H1 (cell line): Measurements from ENCODE around the gene C15orf39. TPM values are rescaled to one million over a fixed set of nuclear protein-coding genes. Genes with fewer than 3 reads are reported as not detected.

Experiments
- ATF3 ChIP-seq: IDR thresholded peaks from 2 replicates; pipeline ENCODE4 v1.6.1; 2011; ENCODE audit warnings: low read depth, mild to moderate bottlenecking, low read length; ENCODE audit not compliant: insufficient read depth
- BCL11A ChIP-seq, 2 experiments: IDR thresholded peaks; one replicate each; pipeline ENCODE4 v1.6.1; 2011; ENCODE audit warnings: low read depth in 2 of 2, low read length in 2 of 2, mild to moderate bottlenecking in 2 of 2
- BRCA1 ChIP-seq: IDR thresholded peaks from 2 replicates; pipeline ENCODE4 v1.6.1; 2012; ENCODE audit warnings: low read depth, low read length, improper control_type of control experiment
- CREB1 ChIP-seq: IDR thresholded peaks from 2 replicates; pipeline ENCODE4 v1.6.1; 2012; ENCODE audit warnings: inconsistent platforms
- EP300 ChIP-seq, 2 experiments: IDR thresholded peaks; 1 replicate in 1 of 2; 2 replicates in 1 of 2; pipeline ENCODE4 v1.6.1; 2011 to 2012; ENCODE audit warnings: low read depth in 2 of 2, low read length in 2 of 2, mild to moderate bottlenecking in 2 of 2, borderline replicate concordance in 1 of 2, inconsistent platforms in 1 of 2, moderate library complexity in 1 of 2
- HDAC2 ChIP-seq, 2 experiments: fragments of 300-600 bp in 1 of 2; sonication (generic) in 1 of 2; IDR thresholded peaks; 2 replicates each; pipeline ENCODE4 v1.6.1; 2011 to 2012; ENCODE audit warnings: low read depth in 2 of 2, low read length in 2 of 2, mild to moderate bottlenecking in 2 of 2, moderate library complexity in 2 of 2, borderline replicate concordance in 1 of 2, inconsistent platforms in 1 of 2
- JUN ChIP-seq: IDR thresholded peaks from 2 replicates; pipeline ENCODE4 v1.6.1; 2011; ENCODE audit warnings: low read depth, mild to moderate bottlenecking, improper control_type of control experiment, low read length
- MAFK ChIP-seq: IDR thresholded peaks from 2 replicates; pipeline ENCODE4 v1.6.1; 2012; ENCODE audit warnings: low read depth, mild to moderate bottlenecking, improper control_type of control experiment, low read length
- SAP30 ChIP-seq: fragments of 300-600 bp; sonication (generic); IDR thresholded peaks from 2 replicates; pipeline ENCODE4 v1.7.1; 2012; ENCODE audit warnings: low read length, moderate library complexity, mild to moderate bottlenecking, inconsistent platforms; ENCODE audit not compliant: insufficient read depth, insufficient replicate concordance
- SIN3A ChIP-seq, 2 experiments: IDR thresholded peaks in 1 of 2; conservative IDR thresholded peaks in 1 of 2; 2 replicates each; pipeline ENCODE4 v1.6.1; 2011 to 2012; ENCODE audit warnings: low read length in 2 of 2, improper control_type of control experiment in 1 of 2, low read depth in 1 of 2, mild to moderate bottlenecking in 1 of 2
- SP1 ChIP-seq: IDR thresholded peaks from 2 replicates; pipeline ENCODE4 v1.6.1; 2011; ENCODE audit warnings: low read depth, low read length
- SP2 ChIP-seq: IDR thresholded peaks from 2 replicates; pipeline ENCODE4 v1.6.1; 2012; ENCODE audit warnings: mild to moderate bottlenecking, low read length, inconsistent platforms
- TAF1 ChIP-seq: IDR thresholded peaks from 2 replicates; pipeline ENCODE4 v1.6.1; 2011; ENCODE audit warnings: mild to moderate bottlenecking, low read depth, low read length
- polyA plus RNA-seq, 7 experiments: library from polyadenylated mRNA; depleted of rRNA in 3 of 7; stranded (reverse) in 5 of 7; unstranded in 2 of 7; fragments of >200 nt in 5 of 7; fragments of 200-250 nt in 2 of 7; gene quantifications; 1 replicate in 5 of 7; 2 replicates in 1 of 7; 4 replicates in 1 of 7; pipeline versions ENCODE4 v1.2.1 to v1.2.3, GENCODE V29; 2011 to 2013; ENCODE audit warnings: missing spikeins in 2 of 7, mixed read lengths in 2 of 7
- total RNA-seq: library from RNA; stranded (reverse); fragmentation: NEBNext Ultra II Directional; extraction: Animal tissue kit (Norgen Biotek cat#: 25700); gene quantifications from 2 replicates; pipeline ENCODE4 v1.2.1, GENCODE V29; 2021
- TF ChIP-seq, protein P1 (sequence below): IDR thresholded peaks from 2 replicates; pipeline ENCODE4 v1.6.1; 2012; ENCODE audit warnings: low read length, inconsistent platforms
- TF ChIP-seq, protein P2 (sequence below), 3 experiments: IDR thresholded peaks; 1 replicate in 2 of 3; 2 replicates in 1 of 3; pipeline versions ENCODE4 v1.5.1 to v1.6.1; 2011; ENCODE audit warnings: low read length in 3 of 3, mild to moderate bottlenecking in 3 of 3, inconsistent platforms in 2 of 3, low read depth in 1 of 3, moderate library complexity in 1 of 3; ENCODE audit not compliant: insufficient read depth in 1 of 3; ENCODE audit errors: control extremely low read depth in 1 of 3

Gene C15orf39
- total and polyA plus RNA-seq, 2 of the 8 experiments (the other 6 are each of a cell fraction or from before 2014, with no cell fraction given): 13.8 to 38.5 TPM

DNA sequence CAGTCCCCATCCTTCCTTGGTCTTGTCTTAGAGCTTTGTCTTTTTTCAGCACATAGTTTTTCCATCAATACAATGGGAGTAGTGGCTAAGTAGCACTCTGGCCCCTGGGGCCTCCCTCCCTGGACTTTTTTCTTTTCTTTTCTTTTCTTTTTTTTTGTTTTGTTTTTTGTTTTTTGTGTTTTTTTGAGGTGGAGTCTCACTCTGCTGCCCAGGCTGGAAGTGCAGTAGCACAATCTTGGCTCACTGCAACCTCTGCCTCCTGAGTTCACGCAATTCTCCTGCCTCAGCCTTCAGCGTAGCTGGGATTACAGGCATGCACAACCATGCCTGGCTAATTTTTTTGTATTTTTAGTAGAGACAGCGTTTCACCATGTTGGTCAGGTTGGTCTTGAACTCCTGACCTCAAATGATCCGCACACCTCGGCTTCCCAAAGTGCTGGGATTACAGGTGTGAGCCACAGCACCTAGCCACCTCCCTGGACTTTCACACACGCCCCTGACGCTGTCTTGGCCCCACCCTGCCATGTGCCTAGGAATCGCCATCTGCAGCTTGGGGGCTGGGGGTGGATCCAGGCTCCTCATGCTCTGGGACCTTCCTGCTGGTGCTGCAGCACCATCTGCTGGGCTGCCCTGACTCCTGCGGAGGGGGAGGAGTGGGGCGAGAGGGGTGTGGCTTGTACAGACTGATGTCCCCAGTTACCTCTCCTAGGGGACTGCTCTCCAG is 2.8 kb downstream of the C15orf39 start (continued):
- peak in 1 of 2 experiments; percentile 90; a peak in 1 of 3 replicates for TF ChIP-seq EP300 (IDR thresholded peaks at IDR 0.05; ENCODE audit: borderline replicate concordance in 1 of 2, low read depth in 2 of 2, low read length in 2 of 2)
- no peak for TF ChIP-seq MAFK
- no peak for TF ChIP-seq BRCA1
- TF ChIP-seq, protein P1, sequence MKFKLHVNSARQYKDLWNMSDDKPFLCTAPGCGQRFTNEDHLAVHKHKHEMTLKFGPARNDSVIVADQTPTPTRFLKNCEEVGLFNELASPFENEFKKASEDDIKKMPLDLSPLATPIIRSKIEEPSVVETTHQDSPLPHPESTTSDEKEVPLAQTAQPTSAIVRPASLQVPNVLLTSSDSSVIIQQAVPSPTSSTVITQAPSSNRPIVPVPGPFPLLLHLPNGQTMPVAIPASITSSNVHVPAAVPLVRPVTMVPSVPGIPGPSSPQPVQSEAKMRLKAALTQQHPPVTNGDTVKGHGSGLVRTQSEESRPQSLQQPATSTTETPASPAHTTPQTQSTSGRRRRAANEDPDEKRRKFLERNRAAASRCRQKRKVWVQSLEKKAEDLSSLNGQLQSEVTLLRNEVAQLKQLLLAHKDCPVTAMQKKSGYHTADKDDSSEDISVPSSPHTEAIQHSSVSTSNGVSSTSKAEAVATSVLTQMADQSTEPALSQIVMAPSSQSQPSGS: 0 out of 2 replicates have a peak, but pooled peaks have one; percentile 40
- TF ChIP-seq SAP30: no peak
- TF ChIP-seq ATF3: no peak
- TF ChIP-seq SP1: peak; percentile 80
- no peak for TF ChIP-seq HDAC2 (IDR thresholded peaks at IDR 0.05; ENCODE audit: borderline replicate concordance in 1 of 2, low read depth in 2 of 2, low read length in 2 of 2)
- peak; percentile 87 to 96; a peak in 3 of 4 replicates for TF ChIP-seq SIN3A (conservative IDR thresholded peaks at IDR 0.05 in 1 of 2, IDR thresholded peaks at IDR 0.05 in 1 of 2; ENCODE audit: low read depth in 1 of 2, low read length in 2 of 2)
- TF ChIP-seq BCL11A (IDR thresholded peaks at IDR 0.05; ENCODE audit: low read depth in 2 of 2, low read length in 2 of 2): no peak
- peak; percentile 61 for TF ChIP-seq CREB1
- no peak for TF ChIP-seq SP2
- TF ChIP-seq, protein P2, sequence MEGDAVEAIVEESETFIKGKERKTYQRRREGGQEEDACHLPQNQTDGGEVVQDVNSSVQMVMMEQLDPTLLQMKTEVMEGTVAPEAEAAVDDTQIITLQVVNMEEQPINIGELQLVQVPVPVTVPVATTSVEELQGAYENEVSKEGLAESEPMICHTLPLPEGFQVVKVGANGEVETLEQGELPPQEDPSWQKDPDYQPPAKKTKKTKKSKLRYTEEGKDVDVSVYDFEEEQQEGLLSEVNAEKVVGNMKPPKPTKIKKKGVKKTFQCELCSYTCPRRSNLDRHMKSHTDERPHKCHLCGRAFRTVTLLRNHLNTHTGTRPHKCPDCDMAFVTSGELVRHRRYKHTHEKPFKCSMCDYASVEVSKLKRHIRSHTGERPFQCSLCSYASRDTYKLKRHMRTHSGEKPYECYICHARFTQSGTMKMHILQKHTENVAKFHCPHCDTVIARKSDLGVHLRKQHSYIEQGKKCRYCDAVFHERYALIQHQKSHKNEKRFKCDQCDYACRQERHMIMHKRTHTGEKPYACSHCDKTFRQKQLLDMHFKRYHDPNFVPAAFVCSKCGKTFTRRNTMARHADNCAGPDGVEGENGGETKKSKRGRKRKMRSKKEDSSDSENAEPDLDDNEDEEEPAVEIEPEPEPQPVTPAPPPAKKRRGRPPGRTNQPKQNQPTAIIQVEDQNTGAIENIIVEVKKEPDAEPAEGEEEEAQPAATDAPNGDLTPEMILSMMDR (IDR thresholded peaks at IDR 0.05; ENCODE audit: control extremely low read depth in 1 of 3, insufficient read depth in 1 of 3, low read depth in 1 of 3, low read length in 3 of 3): peak in 2 of 3 experiments; percentile 96 to 98; a peak in 3 of 4 replicates
- TF ChIP-seq JUN: no peak
- no peak for TF ChIP-seq TAF1
